Erythroblast (primary cell): ENCODE data around the gene KIF1A.

Source experiments
- DNase-seq, 2 experiments: peaks; one replicate each; lab custom pipeline; 2025; lab: John Stamatoyannopoulos, UW
- GATA1 ChIP-seq: IDR thresholded peaks from 2 replicates; pipeline ENCODE4 v1.6.1; 2011; ENCODE audit warnings: low read depth, mild to moderate bottlenecking, control low read depth, low read length, moderate library complexity
- POLR2A ChIP-seq: IDR thresholded peaks from 2 replicates; pipeline ENCODE4 v1.6.1; 2011; ENCODE audit warnings: mild to moderate bottlenecking, low read length

KIF1A gene

DNA sequence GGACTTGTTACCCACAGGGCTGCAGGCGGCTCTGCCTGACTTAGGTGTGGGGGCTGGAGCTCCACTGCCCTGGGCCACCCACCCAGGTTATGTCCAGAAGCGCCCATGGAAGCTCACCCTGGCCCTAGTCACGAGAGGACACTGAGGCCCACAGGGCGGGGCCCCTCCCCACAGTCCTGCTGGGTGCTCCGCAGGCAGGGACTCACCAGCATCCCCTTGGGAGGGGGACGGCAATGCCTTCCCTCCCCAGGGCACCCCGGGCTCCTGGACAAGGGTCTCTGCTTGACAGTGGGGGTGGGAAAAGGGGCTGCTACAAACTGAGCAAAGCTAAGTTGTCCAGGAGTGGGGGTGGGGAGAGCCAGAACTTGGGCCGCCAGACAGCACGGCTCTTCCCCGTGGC, 67.8 kb downstream of the KIF1A start:
- TF ChIP-seq GATA1, result no peak
- no peak for TF ChIP-seq POLR2A

DNA sequence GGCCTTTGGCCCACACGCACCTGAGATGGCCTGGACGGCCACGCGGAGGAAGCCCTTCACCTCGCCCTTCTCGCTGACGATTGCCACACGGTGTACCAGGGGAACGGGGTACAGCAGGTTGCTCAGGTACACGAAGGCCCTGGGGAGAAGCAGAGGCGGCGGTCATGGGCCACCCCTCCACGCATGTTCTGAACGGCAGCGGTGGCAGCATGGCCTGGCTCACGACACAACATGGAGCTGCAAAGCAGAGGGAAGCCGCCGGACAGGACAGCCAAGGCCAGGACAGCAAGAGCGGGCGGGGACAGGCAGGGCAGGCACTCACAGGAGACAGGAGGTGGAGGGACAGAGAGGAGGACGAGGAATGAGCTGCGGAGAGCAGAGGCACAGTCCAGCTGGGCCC, 69.6 kb downstream of the KIF1A start:
- no peak for DNase-seq
- no peak for TF ChIP-seq POLR2A
- no peak for TF ChIP-seq GATA1

More for the DNA sequence above, 67.8 kb downstream of the KIF1A start:
- no peak for DNase-seq

DNA sequence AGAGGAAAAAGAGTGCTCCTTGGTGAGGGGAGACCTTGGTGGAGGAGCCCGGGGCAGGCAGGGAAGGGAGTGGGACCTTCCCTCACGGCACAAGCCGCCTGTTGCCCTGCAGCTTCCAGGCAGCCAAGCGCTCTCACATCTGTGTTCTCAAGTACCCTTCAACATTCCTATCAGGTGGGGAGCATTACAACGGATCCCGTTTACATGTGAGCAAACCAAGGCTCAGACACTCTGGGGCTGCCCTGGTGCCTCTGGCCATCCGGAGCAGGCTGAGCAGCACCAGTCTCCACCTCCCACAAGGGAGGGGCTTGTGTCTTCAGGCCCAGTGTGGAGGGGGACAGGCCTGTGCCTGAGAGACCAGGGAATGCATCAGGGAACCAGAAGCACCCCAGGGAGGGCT, 70.5 kb downstream of the KIF1A start:
- no peak for DNase-seq

DNA sequence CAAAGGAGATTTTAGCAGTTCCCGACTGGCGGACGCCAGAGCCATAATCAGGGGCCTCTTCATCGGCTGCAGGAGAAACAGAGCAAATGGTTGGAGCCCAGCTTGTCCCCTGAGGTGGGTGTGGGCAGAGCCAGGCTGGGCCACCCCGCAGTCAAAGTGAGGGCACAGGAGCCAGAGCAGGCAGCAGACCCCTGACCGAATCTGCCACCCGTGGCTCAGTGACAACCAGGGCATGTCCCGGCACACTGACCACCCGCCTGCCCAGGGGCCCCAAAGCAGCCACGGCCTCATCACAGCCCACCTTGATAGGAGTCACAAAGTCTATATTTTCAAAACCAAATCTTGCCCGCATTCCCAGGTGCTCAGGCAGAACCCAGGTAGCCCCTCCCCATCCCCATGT, 72.8 kb downstream of the KIF1A start:
- TF ChIP-seq GATA1, result no peak
- DNase-seq, result no peak

More for the DNA sequence above, 70.5 kb downstream of the KIF1A start:
- no peak for TF ChIP-seq GATA1
- no peak for TF ChIP-seq POLR2A

DNA sequence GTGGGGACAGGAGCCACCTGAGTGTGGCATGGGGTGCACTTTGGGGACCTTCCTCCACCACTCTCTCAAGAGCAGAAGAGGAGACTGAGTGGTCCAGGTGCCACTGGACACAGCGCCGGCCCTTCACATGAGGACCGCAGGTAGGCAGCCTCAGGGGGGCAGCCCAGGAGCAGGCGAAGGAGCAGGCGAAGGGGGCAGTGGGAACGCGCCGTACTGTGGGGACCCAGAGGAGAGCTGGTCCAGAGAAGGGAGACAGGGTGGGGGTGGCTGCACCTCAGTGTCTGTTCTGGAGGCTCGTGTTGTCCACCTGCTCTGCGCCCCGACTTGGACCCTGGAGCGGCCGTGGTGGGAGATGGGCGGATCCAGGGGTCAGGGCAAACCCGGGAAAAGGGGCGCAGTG, 73.3 kb downstream of the KIF1A start:
- DNase-seq, result no peak
- TF ChIP-seq POLR2A, result no peak
- no peak for TF ChIP-seq GATA1

DNA sequence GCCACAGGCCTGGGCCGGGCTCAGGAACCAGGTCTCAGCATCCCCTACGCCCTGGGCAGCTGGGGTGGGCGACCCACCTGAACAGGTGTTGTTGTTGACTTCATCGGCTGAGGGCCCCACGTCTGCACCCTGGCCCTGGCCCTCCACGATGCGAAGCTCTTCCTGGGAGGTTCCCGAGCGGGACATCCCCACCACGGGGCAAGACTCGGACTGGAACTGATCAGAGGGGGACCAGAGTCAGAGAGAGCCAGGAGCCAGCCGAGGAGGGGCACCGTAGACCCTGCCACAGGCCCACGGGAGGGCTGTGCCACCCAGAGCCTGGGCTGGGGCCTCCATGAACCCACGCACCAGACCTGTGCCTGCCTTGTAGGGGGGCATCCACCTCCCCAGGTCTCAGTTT, 74.1 kb downstream of the KIF1A start:
- DNase-seq, result no peak
- no peak for TF ChIP-seq GATA1
- no peak for TF ChIP-seq POLR2A

DNA sequence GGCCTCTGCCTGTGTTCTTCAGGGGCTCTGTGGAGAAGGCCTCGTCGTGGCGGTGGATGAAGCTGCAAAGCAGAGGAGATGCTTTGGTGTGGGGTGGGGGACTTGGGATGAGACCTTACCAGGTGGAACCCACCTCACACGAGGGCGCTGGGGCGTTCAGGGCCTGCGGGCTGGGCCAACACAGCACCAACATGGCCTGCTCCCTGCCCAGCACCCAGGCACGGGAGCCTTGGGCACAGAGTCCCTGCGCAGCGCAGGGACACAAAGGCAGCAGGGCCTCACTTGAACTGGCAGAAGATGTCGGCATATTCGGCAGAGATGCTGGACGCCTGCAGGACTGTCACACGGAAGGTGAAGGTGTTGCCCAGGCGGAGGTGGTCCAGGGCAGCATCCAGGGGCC, 74.6 kb downstream of the KIF1A start:
- TF ChIP-seq POLR2A (no peak), GATA1 (no peak)

DNA sequence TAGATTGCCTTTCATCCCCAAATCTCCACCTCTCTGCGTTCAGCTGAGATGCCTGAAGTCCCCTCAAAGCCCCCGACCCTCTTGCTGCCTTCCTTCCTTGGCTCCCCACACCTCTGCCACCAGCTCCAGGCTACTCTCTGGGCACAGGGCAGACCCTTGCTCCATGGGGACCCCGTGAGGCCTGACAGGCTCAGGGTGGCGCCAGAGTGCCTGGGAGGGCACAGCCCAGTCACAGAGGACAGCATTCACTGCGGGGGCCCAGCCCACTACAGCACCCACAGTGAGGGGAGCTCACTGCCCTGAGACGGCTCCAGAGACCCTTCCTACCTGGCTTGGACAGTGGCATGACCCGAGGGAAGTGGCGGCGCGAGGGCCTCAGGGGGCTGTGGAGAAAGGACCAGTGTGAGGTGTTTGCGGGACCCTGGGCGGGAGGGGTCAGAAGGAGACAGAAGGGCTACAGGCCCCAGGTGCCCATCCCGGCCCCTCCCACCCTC, 77.4 kb downstream of the KIF1A start:
- no peak for TF ChIP-seq POLR2A
- no peak for TF ChIP-seq GATA1
- no peak for DNase-seq

More for the DNA sequence above, 74.6 kb downstream of the KIF1A start:
- no peak for DNase-seq

DNA sequence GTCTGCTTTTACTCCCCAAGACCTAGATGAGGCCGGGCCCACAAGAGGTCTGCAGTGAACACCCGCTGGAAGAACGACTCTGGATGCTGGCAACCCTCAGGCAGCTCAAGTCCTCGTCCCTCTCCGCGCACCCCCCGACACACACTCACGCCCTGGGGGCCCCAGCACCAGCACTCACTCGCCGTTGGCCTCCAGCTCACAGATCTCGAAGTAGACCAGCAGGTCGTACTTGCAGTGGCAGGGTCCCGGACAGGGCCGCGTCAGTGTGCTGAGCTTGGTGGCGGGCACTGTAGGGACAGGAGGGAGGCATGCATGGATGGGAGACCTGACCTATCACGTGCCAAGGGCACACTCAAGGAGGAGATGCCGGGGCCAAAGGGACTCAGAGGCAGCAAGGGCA, 78.9 kb downstream of the KIF1A start:
- no peak for TF ChIP-seq POLR2A
- no peak for TF ChIP-seq GATA1
- no peak for DNase-seq

DNA sequence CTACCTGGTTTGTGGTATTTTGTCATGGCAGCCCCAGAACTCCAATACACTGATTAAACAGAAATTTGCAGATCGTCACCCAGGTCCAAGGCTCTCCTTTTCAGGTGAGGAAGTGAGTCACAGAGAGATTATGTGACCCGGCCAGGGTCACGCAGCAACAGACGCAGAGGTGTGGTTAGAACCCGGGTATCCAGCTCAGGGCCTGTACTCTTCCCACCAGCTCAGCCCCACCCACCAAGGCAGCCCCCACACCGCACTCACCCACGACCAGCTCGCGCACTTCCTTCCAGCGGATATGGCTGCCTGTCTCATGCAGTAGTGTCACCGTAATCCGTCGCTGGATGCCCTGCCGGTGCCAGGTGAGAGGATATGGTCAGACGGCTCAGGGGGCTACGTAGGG, 80.2 kb downstream of the KIF1A start:
- no peak for DNase-seq
- no peak for TF ChIP-seq GATA1
- no peak for TF ChIP-seq POLR2A

DNA sequence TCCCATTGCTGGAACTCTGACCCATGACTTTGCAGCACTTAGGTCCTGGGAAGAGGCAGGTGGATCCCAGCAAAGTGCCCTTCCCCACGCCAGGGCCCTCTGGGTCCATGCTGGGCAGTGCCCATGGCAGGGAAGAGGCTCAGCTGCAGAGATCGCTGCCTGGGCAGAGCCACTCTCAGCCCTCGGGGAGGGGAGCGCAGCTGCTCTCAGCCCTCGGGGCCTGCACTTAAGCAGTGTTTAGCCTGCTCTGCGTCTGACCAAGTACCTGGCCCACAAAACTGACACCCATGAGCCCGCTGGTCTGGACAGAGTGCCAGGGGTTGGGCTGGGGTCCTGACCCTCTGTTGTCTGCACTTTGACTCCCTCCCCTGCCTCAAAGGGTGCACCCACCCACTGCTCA, 82.1 kb downstream of the KIF1A start:
- DNase-seq, result no peak
- TF ChIP-seq GATA1 (no peak), POLR2A (no peak)

DNA sequence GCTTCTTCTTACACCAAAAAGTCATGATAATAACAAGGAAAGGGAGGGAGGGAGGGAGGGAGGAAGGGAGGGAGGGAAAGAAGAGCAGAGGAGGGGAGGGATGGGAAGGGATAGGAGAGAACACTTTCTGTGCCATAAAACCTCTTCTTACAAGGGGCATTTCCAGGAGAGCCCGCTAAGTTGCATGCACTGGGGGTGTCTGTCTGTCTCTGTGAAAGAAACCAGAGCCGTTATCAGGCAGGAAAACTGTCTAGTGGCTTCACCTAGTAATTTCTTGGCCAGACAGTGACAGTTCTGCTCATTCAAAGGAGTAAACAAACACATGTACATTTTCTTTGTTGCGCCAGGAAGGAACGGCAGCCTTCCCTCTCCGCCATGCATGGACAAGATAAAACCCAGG, 82.5 kb downstream of the KIF1A start:
- no peak for DNase-seq
- TF ChIP-seq POLR2A (no peak), GATA1 (no peak)

DNA sequence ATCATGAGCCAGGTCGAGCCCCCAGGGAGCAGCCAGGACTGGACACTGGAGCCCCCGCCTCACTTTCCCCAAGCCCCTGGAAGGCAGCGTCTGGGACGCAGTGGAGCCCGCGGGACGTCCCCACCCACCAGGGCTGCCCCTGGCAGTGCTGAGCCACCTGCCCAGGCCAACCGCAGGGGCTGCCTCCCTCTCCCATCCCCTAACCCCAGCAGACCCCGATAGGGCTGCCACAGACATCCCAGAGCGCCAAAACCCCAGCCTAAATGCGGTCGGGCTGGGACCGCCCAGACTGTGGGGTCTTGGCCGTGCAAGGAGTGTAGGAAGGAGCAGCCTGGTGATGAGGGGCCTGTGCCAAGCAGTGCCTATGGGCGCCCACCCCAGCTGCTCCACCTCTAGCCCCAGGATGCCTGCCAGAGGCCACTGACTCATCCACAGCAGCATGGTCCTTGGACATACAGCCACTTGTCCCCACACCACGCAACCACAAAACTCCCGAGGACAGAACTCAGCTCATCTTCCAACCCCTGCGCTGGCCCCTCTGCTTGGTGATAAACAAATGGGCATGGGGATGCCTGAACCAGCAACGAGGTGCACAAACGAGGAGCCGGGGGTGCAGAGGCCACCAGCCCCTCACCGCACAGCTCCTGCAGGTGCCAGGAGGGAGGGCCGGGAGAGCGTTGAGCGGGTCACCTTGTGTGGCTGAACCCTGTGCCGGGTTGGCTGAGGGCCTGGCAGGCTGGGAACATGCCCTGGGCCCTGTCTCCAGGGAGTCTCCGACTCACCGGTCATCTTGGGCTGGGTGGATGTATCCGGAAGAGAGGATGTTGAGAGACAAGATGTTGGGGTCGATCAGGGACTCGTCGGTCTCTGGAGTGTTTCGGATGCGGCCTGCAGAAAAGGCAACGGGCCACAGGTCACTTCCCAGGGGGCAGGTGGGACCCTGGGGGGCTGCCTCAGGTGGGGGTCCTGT, 83.5 kb downstream of the KIF1A start:
- no peak for TF ChIP-seq POLR2A
- no peak for TF ChIP-seq GATA1
- no peak for DNase-seq

DNA sequence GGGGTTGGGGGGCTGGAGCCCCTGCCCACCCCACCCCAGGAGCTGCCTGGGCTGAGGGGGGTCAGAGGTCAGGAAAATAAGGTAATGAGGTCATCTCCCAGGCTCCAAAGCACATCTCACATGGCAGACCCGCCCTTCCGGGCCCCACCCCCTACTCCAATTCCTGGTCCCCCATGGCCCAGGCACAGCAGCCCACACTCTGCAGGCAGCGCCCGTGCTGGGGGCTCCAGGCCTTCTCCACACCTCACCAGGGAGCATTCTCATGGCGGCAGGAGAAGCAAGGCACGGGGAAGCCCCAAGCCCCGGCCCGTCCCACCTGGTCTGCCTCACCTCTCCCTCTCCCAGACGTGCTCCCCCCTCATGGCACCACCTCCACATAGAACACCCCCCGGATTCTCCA, 84.5 kb downstream of the KIF1A start:
- TF ChIP-seq POLR2A (no peak), GATA1 (no peak)
- no peak for DNase-seq

DNA sequence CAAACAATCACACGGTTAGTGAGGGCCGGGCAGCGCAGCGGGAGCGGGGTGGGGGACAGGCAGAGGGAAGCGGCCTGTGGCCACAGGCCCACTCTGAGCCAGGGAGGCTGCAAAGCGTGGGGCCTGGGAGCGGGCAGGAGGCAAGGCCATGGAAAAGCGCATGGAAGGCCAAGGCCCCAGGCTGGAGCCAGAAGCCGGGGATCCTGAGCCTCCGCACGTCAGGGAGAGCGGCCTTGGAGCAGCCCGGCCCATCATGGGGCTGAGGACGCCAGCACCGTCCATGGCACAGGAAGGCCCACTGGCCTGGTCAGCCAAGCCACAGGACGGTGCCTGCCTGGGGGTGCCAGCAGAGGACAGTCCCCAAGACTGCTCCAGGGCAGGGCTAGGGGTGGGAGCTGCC, 85.3 kb downstream of the KIF1A start:
- DNase-seq, result no peak
- TF ChIP-seq GATA1, result no peak
- TF ChIP-seq POLR2A, result no peak
